ENCODE measurements around the gene GPR161. TPM values are rescaled to one million over a fixed set of nuclear protein-coding genes. Genes with fewer than 3 reads are reported as not detected.
A peak's percentile ranks its signal among the peaks of the same experiment; 100 is the strongest.
"Not testable (repeated sequence)": the region's sequence is repeated elsewhere in the genome, so short reads cannot be mapped to it uniquely, and the experiment has no call there.

Gene GPR161, protein sequence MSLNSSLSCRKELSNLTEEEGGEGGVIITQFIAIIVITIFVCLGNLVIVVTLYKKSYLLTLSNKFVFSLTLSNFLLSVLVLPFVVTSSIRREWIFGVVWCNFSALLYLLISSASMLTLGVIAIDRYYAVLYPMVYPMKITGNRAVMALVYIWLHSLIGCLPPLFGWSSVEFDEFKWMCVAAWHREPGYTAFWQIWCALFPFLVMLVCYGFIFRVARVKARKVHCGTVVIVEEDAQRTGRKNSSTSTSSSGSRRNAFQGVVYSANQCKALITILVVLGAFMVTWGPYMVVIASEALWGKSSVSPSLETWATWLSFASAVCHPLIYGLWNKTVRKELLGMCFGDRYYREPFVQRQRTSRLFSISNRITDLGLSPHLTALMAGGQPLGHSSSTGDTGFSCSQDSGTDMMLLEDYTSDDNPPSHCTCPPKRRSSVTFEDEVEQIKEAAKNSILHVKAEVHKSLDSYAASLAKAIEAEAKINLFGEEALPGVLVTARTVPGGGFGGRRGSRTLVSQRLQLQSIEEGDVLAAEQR
- total RNA-seq (0.17 and 0.22 TPM in 2 replicates), polyA plus RNA-seq (0.07 and 0.09 TPM in 2 replicates), polyA minus RNA-seq (0.09 and 0.36 TPM in 2 replicates)
- total RNA-seq (2013) = 0.33 TPM

DNA sequence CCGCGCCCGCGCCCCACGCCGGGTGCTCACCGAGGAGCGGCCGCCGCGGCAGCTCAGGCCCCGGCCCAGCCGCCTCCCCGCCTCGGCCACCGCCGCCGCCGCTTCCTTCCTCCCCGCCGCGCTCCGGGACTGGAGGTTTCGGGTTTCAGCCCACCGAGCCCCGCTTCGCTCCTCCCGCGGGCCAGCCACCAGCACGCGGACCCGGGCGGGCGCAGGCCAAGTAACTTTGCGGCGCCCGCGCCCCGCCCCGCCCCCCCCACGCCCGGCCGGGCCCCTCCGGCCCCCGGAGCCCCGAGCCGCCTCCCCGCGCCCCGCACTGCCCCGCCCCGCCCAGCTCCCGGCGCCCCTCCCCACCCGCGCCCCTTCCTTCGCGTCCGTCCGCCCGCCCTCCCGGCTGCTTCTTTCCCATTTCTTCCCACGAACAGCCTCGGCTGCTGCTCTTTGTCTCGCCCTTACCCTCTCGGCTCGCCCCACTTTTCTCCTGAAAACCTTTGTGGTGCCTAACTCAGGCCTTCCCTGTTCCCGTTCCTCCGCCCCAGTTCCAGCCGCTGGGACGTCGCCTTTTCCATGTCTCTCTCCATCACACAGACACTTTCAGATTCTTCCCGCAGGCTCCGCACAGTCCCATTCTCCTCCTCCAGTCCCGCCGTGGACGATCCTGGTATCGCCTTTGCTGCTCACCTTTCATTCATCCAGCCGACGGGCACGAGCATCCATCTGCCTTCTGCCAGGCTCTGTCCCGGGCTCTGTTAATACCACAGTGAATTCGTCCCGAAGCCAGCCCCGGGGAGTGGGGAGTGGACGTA, at the start of gene GPR161:
GPR161 (minus strand) TSS at position 222 of the 806 bp plus-strand sequence. CDS start 32,080 bp downstream, outside the sequence.
- Histone ChIP-seq H3K4me3 (ENCODE audit: control extremely low read depth in 1 of 5, extremely low read depth in 1 of 5, insufficient read depth in 1 of 5, low read depth in 2 of 5, low read length in 4 of 5) (peak within 1 kb of the TSS in 4 of 5 experiments; percentile 51 to 74 (median 62)), H3K79me2 (ENCODE audit: control insufficient read depth, insufficient read depth, low read length) (no peaks in the 10 kb centered on the region), H3K27ac (ENCODE audit: low read length in 2 of 2) (peak within 1 kb of the TSS in 1 of 2 donors; percentile 15), H3K36me3 (replicated peaks in 1 of 2; ENCODE audit: control extremely low read depth in 1 of 2, control insufficient read depth in 1 of 2, extremely low read depth in 1 of 2, insufficient read depth in 2 of 2, low read length in 1 of 2) (no peaks in the 10 kb centered on the region), H3K4me2 (replicated peaks; ENCODE audit: low read depth, low read length, poor library complexity, severe bottlenecking) (peak within 1 kb of the TSS; percentile 100), H3K27me3 (replicated peaks in 1 of 4; ENCODE audit: control extremely low read depth in 1 of 4, control insufficient read depth in 3 of 4, insufficient read depth in 4 of 4, low read length in 3 of 4) (peaks cover 2 to 36% (median 26%) of the 10 kb centered on the region in 4 experiments), H3K9me3 (ENCODE audit: control extremely low read depth in 1 of 3, control insufficient read depth in 2 of 3, insufficient read depth in 1 of 3, low read length in 2 of 3) (peaks cover 0 to 10% (median 0%) of the 10 kb centered on the region in 3 donors), H4K20me1 (ENCODE audit: control insufficient read depth, insufficient read depth, low read length, poor library complexity, severe bottlenecking) (no peaks in the 10 kb centered on the region), H3K9ac (ENCODE audit: low read length) (peak within 1 kb of the TSS; percentile 72), H2AFZ (ENCODE audit: insufficient read depth, low read depth, low read length, poor library complexity, severe bottlenecking) (peak within 1 kb of the TSS; percentile 86), H3K4me1 (ENCODE audit: control insufficient read depth in 2 of 2, insufficient read depth in 2 of 2, low read length in 2 of 2) (peaks cover 13 to 17% of the 10 kb centered on the region in 2 donors)
- ChIA-PET POLR2A (no interaction called here), CTCF (no interaction called here)
- ATAC-seq (ENCODE audit: low read depth) = peak; percentile 55
- WGBS (ENCODE audit: insufficient coverage) = under 1% methylated on average over 71 of the region's 86 CpGs
- H3K27me3 Mint-ChIP-seq = peaks cover 36% of the 10 kb centered on the region
- peak within 1 kb of the TSS; percentile 95 for H3K4me3 Mint-ChIP-seq
- intact Hi-C loops (cut with micrococcal nuclease) = loop anchor here (2.0 kb wide), 1 partner anchor 42 kb away; the partner anchor contains the start of gene TIPRL
- TF ChIP-seq EZH2 (IDR thresholded peaks at IDR 0.05; ENCODE audit: borderline replicate concordance, insufficient read depth, low read depth, low read length, poor library complexity, severe bottlenecking) = no peak
- TF ChIP-seq, protein P1, sequence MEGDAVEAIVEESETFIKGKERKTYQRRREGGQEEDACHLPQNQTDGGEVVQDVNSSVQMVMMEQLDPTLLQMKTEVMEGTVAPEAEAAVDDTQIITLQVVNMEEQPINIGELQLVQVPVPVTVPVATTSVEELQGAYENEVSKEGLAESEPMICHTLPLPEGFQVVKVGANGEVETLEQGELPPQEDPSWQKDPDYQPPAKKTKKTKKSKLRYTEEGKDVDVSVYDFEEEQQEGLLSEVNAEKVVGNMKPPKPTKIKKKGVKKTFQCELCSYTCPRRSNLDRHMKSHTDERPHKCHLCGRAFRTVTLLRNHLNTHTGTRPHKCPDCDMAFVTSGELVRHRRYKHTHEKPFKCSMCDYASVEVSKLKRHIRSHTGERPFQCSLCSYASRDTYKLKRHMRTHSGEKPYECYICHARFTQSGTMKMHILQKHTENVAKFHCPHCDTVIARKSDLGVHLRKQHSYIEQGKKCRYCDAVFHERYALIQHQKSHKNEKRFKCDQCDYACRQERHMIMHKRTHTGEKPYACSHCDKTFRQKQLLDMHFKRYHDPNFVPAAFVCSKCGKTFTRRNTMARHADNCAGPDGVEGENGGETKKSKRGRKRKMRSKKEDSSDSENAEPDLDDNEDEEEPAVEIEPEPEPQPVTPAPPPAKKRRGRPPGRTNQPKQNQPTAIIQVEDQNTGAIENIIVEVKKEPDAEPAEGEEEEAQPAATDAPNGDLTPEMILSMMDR (IDR thresholded peaks at IDR 0.05) = no peak
- no peaks in the 10 kb centered on the region for H3K9me3 Mint-ChIP-seq (ENCODE audit: insufficient read depth)
- DNase-seq = peak; percentile 54
- peaks cover 20% of the 10 kb centered on the region for H3K4me1 Mint-ChIP-seq
- peak within 1 kb of the TSS; percentile 41 for H3K27ac Mint-ChIP-seq

DNA sequence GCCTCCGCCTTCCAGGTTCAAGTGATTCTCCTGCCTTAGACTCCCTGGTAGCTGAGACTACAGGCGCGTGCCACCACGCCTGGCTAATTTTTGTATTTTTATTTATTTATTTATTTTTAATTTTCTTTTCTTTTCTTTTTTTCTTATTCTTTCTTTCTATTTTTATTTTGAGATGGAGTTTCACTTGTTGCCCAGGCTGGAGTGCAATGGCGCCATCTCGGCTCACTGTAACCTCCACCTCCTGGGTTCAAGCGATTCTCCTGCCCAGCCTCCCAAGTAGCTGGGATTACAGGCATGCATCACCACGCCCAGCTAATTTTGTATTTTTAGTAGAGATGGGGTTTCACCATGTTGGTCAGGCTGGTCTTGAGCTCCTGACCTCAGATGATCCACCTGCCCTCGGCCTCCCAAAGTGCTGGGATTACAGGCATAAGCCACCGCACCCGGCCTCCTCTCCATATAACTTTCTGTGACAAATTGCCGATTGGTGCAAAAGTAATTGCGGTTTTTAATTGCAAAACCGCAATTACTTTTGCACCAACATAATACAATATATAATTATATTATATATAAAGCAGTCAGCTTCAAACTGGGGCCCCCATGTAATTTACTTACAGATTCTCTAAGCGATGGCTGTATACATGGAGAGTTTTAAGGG, 44.5 kb upstream of the GPR161 start:
- H3K4me1 Mint-ChIP-seq; intact Hi-C loops (cut with micrococcal nuclease); H3K9me3 ChIP-seq (ENCODE audit: control extremely low read depth in 1 of 3, control insufficient read depth in 2 of 3, insufficient read depth in 1 of 3, low read length in 2 of 3); H3K9ac ChIP-seq (ENCODE audit: low read length); H3K27me3 ChIP-seq (replicated peaks in 1 of 4; ENCODE audit: control extremely low read depth in 1 of 4, control insufficient read depth in 3 of 4, insufficient read depth in 4 of 4, low read length in 3 of 4); ATAC-seq (ENCODE audit: low read depth); H3K27ac ChIP-seq (ENCODE audit: low read length in 2 of 2); CTCF ChIA-PET; H3K4me3 ChIP-seq (ENCODE audit: control extremely low read depth in 1 of 5, extremely low read depth in 1 of 5, insufficient read depth in 1 of 5, low read depth in 2 of 5, low read length in 4 of 5); H3K27ac Mint-ChIP-seq; H3K4me3 Mint-ChIP-seq; POLR2A ChIA-PET; H2AFZ ChIP-seq (ENCODE audit: insufficient read depth, low read depth, low read length, poor library complexity, severe bottlenecking); H3K4me2 ChIP-seq (replicated peaks; ENCODE audit: low read depth, low read length, poor library complexity, severe bottlenecking); H3K9me3 Mint-ChIP-seq (ENCODE audit: insufficient read depth); H3K27me3 Mint-ChIP-seq; H3K36me3 ChIP-seq (replicated peaks in 1 of 2; ENCODE audit: control extremely low read depth in 1 of 2, control insufficient read depth in 1 of 2, extremely low read depth in 1 of 2, insufficient read depth in 2 of 2, low read length in 1 of 2); DNase-seq; H4K20me1 ChIP-seq (ENCODE audit: control insufficient read depth, insufficient read depth, low read length, poor library complexity, severe bottlenecking): not testable (repeated sequence)
- 100% methylated on average over 1 of the region's 15 CpGs for WGBS (ENCODE audit: insufficient coverage)
- H3K4me1 ChIP-seq (ENCODE audit: control insufficient read depth in 2 of 2, insufficient read depth in 2 of 2, low read length in 2 of 2) = peaks cover 17 to 18% of the 10 kb centered on the region in 2 donors
- peaks cover 45% of the 10 kb centered on the region for H3K79me2 ChIP-seq (ENCODE audit: control insufficient read depth, insufficient read depth, low read length)
